Smooth muscle cell of bladder (primary cell): ENCODE results near the gene SLC17A6. TPM values are rescaled to one million over a fixed set of nuclear protein-coding genes. Genes with fewer than 3 reads are reported as not detected.

ENCODE experiments used
- total RNA-seq: library from RNA; depleted of rRNA; stranded (reverse); fragments of >200 nt; gene quantifications from 2 replicates; pipeline ENCODE4 v1.2.3, GENCODE V29; 2014

Gene SLC17A6
- not detected in 2 replicates for total RNA-seq

DNA sequence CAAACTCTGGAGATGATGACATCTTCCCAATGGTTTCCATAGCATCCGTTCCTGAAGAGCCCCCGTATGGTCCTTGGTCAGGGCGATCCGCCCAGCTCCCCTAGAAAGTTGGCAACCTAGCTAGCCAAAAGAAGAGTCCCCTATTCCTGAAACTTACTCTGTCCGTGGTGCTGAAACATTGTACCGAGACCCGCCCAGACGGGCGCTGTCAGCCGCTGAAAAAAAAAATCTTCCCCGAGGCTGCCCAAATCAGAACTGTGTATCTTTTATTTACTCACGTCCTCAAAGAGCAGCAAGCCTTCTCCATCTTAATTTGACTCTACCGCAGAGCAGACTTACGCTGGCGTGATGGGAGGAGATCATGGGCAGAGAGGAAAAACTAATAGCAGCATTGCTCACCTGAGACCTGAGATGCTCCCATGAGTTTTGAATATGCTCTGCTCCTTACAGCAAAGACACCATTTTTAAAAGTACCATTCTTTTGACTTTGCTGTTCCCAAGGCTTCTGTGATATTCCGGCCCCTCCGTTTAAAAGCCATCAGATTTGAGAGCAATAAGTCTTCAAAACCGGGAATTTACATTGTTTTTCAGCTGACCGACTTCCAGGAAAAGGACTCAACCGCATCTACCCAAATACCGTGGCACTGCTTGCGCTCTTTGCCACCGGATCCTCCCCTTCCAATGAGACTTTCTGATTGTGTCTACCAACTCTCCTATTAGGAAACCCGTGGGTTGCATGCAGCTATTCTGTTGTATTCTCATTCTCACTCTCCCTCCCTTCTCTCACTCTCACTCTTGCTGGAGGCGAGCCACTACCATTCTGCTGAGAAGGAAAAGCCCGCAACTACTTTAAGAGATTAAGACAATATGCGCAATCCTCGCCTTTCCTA is at the start of gene SLC17A6:
Gene SLC17A6, plus strand, starts transcription at position 786 of the 890 bp plus-strand sequence. CDS start 153 bp downstream, outside the sequence.

Other genes with a start within 250 kb of the SLC17A6 start
- gene ANO5, start 145.3 kb upstream of the SLC17A6 start, total RNA-seq: under 0.01 and 0.18 TPM in 2 replicates